HG03565 (cell line): ENCODE data around the gene ZSCAN10.
A peak's percentile ranks its signal among the peaks of the same experiment; 100 is the strongest.

Experiments
- ATAC-seq: cut with Tn5 transposase; IDR thresholded peaks from one replicate; pipeline ENCODE4 v1.9.1; 2021; ENCODE audit warnings: mild to moderate bottlenecking, moderate library complexity; ENCODE audit not compliant: unreplicated experiment

Gene ZSCAN10

GRCh38 chr16:3134338-3135125 is 35.4 kb upstream of the ZSCAN10 start, which contains the start of gene ZNF213:
Gene ZNF213, plus strand, starts transcription at chr16:3135029. Its CDS starts 2,252 bp downstream, at chr16:3137281.
- ATAC-seq, result peak; percentile 82

GRCh38 chr16:3133844-3134243 is 34.8 kb upstream of the ZSCAN10 start:
- no peak for ATAC-seq

DNA sequence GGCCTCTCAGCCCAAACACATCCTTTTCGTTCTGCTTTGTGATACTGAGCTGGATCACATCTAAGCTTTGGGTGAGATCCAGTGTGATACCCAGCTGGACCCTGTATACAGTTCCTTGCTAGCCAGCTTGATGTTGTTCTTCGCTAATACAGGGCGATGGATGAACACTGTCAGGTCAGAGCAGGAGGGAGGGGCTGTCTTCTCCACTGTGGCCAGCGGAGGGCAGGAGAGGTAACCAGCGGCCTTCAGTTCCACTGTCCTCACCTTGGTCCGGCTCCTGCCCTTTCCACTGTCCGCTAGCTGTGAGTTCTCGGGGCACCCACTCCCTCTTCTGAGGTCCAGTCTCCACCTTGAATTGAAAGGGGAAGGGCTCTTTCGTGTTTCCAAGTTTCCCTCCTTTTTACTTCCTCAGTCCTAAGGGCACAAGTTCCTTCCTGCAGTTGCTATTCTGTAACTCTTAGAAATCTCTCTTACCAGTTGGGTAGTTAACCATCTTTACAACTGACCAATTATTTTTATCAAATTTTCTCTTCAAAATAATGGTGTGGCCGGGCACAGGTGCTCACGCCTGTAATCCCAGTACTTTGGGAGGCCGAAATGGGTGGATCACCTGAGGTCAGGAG is 32.8 kb upstream of the ZSCAN10 start:
- ATAC-seq, result no peak

- peak; percentile 58 for ATAC-seq
These were observed 30.3 kb upstream of the ZSCAN10 start for GRCh38 chr16:3129137-3130131.

GRCh38 chr16:3127745-3128144 is 28.7 kb upstream of the ZSCAN10 start:
- no peak for ATAC-seq

GRCh38 chr16:3123986-3124886 is 25.1 kb upstream of the ZSCAN10 start:
- ATAC-seq, result peak; percentile 67

GRCh38 chr16:3122926-3123570 is 24.0 kb upstream of the ZSCAN10 start:
- ATAC-seq, result no peak

DNA sequence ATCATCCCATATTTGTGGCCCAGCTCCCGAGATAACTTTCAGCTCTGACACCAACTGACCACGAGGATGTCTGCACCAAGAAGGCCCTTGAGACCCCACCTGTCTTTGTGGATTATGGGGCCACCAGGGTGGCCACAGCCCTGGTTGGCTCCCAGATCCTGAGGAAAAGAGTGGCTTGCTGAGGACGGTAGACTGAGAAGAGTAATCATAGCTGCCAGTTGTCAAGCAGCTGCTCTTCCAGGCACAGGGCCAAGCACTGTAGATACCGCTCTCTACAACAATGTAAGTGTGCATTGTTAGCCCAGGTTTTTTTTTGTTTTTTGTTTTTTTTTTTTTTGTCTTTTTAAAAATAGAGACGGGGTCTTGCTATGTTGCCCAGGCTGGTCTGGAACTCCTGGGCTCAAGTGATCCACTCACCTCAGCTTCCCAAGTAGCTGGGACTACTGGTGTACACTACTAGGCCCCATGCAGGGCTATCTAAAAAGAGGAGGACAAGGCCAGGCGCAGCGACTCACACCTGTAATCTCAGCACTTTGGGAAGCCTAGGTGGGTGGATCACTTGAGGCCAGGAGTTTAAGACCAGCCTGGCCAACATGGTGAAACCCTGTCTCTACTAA is 22.9 kb upstream of the ZSCAN10 start:
- ATAC-seq, result no peak

DNA sequence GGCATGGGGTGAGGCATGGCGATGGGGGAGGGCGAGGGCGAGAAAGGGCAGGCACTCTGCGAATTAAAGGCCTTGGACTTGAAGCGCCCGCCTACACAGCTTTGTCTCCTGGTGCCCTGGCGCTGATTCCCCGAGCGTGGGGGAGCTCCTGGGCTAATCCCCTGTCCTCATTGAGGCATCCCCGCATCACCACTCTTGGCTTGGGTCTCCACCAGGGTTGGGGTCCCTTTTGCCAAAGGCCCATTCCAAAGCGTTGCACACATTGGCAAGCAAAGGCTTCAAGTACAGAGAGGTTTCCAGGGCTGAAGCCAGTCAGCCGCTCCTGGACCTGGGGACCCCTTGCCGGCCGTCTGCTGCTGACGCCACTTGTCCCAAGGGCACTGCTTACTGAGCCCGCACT is 21.3 kb upstream of the ZSCAN10 start:
- ATAC-seq, result no peak

DNA sequence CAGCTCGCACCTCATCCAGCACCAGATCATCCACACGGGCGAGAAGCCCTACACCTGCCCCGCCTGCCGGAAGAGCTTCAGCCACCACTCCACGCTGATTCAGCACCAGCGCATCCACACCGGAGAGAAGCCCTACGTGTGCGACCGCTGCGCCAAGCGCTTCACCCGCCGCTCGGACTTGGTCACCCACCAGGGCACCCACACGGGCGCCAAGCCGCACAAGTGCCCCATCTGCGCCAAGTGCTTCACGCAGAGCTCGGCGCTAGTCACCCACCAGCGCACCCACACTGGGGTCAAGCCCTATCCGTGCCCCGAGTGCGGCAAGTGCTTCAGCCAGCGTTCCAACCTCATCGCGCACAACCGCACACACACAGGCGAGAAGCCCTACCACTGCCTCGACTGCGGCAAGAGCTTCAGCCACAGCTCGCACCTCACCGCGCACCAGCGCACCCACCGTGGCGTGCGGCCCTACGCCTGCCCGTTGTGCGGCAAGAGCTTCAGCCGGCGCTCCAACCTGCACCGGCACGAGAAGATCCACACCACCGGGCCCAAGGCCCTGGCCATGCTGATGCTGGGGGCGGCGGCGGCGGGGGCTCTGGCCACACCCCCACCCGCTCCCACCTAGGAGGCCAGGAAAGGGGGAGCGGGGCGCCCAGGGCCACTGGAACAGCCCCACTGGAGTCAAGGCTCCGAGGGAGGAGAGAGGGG is 20.8 kb upstream of the ZSCAN10 start:
- ATAC-seq, result no peak

DNA sequence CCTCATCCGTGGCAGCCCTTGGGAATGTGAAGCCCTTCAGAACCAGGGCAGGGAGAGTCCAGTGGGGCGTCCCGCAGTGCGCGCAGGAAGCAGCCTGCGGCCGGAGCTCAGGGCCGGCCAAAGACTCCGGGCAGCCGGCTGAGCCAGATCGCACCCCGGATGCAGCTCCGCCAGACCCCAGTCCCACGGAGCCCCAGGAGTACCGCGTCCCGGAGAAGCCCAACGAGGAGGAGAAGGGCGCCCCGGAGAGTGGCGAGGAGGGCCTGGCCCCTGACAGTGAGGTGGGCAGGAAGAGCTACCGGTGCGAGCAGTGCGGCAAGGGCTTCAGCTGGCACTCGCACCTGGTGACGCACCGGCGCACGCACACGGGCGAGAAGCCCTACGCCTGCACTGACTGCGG is 20.2 kb upstream of the ZSCAN10 start:
- ATAC-seq, result no peak

GRCh38 chr16:3118846-3119245 is 19.8 kb upstream of the ZSCAN10 start:
- ATAC-seq, result no peak

DNA sequence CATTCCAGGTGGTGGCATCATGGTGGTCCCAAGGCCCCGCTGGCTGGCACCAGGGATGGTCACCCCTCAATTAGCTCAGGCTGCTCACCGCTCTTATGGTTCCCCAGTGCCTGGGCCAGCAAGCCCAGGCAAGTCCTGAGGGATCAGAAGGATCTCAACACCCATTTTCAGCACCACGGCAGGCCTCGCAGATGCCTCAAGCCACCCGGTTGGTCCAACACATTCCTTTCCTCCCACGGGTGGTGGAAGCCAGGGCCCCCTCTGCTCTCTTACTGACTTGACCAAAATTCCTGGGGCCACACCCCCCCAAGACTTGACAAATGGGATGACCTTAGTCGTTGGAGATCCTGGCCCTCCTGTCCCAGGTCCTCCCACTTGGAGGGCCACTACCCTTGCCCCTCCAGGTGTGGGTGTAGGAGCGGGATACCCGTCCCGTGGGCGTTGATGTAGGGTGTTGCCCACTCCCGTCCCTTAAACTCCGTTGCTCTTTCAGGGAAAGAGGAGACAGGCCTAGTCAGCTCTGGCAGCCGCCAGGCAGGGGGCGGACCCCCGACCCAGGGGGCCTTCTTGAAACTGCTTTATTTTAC is 19.2 kb upstream of the ZSCAN10 start:
- no peak for ATAC-seq

DNA sequence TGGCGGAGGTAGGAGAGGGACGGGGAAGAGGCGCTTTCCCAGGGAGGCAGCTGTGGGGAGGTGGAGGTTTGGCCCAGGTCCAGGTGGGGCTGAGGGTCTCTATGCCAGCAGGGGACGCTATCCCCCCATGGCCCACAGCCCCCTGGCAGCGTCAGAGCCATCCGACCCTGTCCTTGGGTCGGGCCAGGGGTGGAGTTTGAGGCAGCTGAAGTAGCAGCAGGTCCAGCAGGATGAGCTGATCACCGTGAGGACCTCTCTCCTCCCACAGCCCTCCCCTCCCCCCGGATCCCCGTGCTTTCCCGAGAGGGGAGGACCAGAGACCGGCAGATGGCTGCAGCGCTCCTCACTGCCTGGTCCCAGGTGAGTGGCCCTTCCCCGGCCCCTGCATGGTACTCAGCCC is 16.5 kb upstream of the ZSCAN10 start:
- ATAC-seq, result no peak

DNA sequence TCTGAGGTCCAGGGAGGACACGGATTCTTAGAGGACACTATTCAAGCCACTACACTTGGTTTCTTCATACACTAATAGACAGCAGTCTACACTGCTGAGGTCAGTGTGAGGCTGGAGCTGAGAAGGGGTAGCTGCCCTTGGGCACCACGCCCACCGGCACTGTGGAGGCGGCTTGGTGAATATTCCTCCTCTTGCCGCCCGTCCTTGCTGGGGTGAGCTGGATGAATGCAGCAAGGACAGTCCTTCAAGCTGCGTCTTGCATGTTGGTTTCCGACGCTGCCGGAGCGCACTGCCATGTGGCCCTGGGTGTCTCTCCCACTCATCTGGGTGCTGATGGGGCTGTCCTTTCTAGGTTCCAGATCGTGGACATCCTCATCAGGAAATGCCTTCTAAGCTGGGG is 15.9 kb upstream of the ZSCAN10 start:
- no peak for ATAC-seq

GRCh38 chr16:3113765-3114479 is 14.8 kb upstream of the ZSCAN10 start:
- ATAC-seq, result no peak

DNA sequence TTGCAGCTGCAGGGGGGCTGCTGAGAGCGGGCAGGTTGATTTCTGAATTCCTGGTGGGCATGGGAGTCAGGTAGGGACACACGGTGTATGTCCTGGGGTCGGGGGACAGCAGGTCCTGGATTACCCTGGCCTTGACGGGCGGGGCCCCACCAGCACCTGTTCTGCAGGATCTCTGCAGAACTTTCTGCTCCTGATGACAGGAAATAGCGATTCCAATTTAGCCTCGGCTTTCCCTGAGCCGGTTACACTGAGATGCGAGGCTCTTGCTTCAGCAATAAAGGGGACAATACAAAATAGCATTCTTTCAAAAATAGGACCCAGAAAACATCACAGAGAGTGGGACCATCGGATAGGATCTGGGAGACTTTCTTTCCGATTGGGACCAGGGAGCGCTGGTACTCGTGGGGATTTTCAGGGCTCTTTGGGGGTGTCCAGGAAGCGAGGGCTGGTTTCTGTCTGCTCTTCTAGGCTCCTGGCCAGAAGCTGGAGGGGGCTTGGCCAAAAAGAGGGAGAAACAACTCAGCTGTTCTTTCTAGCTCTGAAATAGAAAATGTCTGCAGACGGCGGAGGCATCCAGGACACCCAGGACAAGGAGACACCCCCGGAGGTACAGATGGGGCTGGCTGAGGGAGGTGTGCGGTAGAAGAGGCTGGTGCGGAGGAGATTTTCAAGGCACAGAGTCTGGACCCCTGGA is 13.9 kb upstream of the ZSCAN10 start:
- ATAC-seq, result no peak
